IPS-NIHi7 (cell line): ENCODE measurements around the gene KLF8.

ENCODE experiments used
- DNase-seq: peaks from one replicate; pipeline ENCODE4 v3.0.0; 2012; ENCODE audit warnings: mixed read lengths; ENCODE audit errors: extremely low spot score

The KLF8 gene

DNA sequence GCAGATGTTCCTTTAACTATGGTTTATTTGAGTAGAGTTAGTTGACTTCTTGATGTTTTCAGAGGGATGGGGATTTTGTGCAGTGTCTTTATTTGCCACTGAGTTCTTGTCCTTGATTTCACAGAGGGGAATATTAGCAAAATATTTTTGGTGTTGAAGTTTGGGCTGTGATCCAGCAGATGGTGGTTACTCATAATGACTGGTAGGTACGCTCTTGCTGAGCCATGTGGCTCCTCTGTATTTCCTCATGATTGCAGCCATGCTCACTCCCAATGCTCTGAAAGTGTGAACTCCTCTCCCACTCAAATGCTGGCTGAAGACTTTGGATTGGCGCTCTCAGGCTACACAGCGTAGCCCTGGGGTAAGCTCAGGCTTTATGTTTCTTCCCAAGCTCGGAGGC lies 77.7 kb downstream of the KLF8 start:
- DNase-seq, result no peak

DNA sequence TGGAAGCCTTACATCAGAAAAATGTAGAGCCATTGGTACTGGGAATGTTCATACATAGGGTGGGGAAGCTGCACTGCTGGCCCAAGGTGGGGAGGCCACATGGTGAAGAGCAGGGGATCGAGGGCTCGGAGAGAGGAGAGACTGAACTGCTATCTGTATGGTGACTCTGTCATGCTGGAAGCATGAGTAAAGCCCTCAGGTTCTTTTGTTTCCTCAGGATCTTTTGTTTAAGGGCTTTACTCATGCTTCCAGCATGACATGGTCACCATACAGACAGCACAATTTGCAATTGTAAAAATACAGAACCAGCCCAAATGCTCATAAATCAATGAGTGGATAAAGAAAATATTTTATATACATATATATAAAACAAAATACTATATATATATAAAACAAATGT lies 78.4 kb downstream of the KLF8 start:
- DNase-seq, result no peak

DNA sequence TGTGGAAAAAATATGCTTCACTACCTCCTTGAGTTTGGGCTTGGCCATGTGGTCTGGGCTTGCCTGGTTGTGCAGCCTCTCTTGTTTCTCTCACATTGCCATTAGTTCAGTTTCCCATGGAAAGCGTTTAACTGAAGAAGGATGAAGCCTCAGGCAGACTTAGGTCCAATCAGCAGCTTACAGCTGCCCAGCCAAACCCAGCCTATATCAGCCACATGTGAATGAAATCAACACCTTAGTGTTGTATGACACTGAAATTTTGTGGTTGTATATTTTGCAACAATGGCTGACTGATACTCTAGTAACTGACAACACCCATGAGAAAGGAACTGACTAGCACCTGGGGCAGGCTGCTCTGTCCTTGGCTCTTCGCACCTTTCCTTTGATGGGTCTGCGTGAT lies 81.2 kb downstream of the KLF8 start:
- no peak for DNase-seq

DNA sequence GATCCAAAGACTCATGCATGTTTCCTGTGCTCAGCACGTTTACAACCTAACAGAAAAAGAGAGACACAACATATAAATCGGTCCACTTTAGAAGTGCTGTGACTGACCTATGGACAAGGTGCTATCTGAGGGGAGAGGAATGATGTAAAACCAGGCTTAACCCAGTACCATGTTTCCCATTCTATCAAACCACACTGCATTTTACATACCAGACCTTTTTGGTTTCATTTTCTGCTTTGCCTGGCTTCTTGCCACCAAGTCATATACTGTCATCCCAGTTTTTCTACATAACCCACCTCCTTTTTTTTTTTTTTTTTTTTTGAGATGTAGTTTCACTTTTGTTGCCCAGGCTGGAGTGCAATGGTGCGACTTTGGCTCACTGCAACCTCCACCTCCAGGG lies 82.2 kb downstream of the KLF8 start:
- no peak for DNase-seq

DNA sequence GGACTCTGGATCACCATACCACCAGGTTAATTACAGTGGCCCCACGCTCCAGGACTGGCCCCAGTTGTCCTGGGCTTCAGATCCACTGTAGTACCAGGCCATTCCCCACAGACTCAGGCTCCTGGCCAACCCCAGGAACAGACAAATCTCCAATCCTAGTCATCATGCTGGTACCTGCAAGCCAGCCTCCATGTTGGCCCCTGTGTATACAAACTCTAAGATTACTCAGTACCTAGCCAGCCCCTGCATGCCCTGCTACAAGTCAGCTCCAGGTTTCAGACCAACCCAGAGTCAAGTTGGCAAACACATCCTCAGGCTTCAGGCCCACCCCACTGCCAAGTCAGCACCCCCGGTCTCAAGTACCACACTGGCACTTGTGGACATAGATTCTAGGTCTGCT lies 85.9 kb downstream of the KLF8 start:
- no peak for DNase-seq

DNA sequence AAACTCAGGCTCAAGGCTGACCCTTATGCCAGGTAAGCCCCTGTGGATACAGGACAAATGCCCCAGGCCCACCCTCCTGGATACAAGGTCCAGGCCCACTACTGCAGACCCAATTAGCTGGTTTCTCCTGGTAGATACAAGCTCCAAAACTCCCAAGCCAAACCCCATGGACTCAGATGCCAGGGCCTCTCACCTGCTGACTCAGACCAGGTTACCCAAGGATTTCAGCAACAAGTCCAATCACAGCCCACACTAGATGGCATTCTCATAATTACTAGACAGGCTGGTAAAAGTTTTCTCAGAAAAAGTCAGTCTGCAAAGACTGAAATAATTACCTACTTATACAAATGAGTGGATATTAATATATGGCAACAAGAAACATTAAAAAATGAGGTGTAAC lies 87.0 kb downstream of the KLF8 start:
- no peak for DNase-seq
